Activated CD4-positive, CD25-positive, alpha-beta regulatory T cell (primary cell): ENCODE results near the gene ACVR1.

Experiments
- DNase-seq, 4 experiments: peaks; one replicate each; lab custom pipeline; 2025; lab: John Stamatoyannopoulos, UW

ACVR1 gene

DNA sequence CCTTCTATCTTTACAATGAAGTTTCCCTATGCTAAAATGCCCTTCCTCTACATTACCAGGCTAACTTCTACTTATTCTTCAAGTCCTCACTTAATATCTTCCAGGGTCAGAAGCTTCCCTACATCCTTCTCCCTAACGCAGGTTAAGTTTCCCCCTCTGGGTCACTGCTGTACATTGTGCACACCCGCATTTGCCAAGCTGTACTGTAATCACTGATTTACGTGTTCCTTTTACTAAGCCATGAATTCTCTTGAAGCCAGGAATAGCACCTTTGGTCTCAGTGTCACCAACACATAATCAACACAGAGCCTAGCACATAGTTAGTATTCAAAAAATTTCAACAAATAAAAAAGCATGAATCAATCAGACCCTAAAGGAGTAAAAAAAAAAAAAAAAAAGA is 22.3 kb downstream of the ACVR1 start:
- DNase-seq = no peak

DNA sequence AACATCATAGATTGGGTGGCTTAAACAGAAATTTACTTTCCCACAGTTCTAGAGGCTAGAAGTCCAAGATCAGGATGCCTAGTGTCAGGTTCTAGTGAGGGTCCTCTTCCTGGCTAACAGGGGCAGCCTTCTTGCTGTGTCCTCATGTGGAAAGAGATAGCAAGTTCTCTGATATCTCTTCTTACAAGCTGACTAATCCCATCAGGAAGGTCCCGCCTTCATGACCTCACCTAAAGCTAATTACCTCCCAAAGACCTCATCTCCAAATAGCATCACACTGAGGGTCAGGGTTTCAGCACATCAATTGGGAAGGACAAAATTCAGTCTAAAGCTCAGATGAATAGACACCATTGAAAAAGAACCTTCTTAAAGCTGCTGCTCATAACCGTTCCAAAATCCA is 22.9 kb downstream of the ACVR1 start:
- DNase-seq = no peak

GRCh38 chr2:157849591-157849990 is 26.5 kb downstream of the ACVR1 start:
- no peak for DNase-seq

GRCh38 chr2:157848213-157848612 is 27.9 kb downstream of the ACVR1 start:
- no peak for DNase-seq

DNA sequence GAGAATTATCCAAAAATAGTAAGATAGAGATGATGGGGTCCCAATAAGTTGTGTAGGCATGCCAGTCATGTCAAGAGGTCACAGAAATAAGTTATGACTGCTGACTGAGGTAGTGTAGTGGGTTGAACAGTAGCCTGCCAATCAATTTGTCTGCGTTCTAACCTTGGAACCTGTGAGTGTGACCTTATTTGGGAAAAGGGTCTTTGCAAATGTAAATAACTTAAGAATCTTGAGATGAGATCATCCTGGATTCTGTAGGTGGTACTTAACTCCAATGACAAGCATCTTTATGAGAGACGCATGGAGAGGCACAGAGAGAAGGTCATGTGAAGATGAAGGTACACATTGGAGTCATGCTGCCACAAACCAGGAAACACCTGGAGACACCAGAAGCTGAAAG is 31.0 kb downstream of the ACVR1 start:
- DNase-seq = no peak

- no peak for DNase-seq
These were observed 32.2 kb downstream of the ACVR1 start for GRCh38 chr2:157843935-157844334.

- DNase-seq = no peak
These were observed 33.0 kb downstream of the ACVR1 start for GRCh38 chr2:157843081-157843480.

- no peak for DNase-seq
These were observed 33.8 kb downstream of the ACVR1 start for GRCh38 chr2:157842106-157842879.

GRCh38 chr2:157841485-157841884 is 34.6 kb downstream of the ACVR1 start:
- no peak for DNase-seq

DNA sequence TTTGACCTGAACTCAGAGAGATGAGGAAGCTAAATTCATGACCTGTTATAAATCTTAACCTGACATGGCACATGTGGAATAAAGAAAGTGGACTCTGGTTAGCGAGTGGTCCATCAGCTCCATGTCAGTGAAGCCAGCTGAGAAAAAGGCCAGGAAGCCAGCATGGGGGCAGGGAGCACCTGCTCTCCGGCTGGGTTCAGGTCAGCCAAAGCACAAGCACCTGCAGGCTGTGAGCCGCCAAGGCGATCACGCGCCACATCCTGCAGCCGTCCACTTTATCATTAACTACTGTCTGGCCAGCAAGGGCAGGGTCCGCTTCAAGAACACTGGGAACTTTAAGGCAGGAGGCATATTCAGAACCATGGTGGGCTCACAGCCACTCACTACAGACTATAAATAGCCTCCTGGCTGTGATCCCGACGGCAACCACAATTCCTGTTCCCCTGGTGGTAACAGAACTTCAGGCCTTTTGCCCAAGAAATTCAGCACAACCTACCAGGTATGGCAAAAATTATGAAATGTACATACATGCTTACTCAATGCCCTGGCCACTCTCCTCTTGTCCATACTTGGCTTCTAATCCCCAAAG is 35.5 kb downstream of the ACVR1 start:
- no peak for DNase-seq

DNA sequence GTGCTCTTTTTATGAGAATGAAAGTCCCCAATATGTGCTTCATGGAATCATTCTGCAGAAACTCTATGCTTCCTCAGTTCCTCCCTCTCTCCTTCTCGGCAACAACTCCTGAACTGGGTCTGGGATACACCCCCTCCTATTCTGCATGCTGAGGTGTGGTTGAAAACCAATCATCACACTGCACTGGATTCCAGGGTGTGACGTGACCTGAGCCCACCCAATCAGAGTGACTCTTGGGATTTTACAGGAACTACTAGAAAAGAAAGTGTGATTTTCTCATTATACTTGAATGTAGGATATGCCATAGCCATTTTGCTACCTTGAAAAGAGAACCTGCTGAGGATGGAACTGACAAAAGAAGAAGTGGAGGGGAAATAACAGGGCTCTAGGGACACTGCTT is 36.3 kb downstream of the ACVR1 start:
- DNase-seq = no peak

- DNase-seq = no peak
These were observed 36.8 kb downstream of the ACVR1 start for GRCh38 chr2:157839162-157839801.

DNA sequence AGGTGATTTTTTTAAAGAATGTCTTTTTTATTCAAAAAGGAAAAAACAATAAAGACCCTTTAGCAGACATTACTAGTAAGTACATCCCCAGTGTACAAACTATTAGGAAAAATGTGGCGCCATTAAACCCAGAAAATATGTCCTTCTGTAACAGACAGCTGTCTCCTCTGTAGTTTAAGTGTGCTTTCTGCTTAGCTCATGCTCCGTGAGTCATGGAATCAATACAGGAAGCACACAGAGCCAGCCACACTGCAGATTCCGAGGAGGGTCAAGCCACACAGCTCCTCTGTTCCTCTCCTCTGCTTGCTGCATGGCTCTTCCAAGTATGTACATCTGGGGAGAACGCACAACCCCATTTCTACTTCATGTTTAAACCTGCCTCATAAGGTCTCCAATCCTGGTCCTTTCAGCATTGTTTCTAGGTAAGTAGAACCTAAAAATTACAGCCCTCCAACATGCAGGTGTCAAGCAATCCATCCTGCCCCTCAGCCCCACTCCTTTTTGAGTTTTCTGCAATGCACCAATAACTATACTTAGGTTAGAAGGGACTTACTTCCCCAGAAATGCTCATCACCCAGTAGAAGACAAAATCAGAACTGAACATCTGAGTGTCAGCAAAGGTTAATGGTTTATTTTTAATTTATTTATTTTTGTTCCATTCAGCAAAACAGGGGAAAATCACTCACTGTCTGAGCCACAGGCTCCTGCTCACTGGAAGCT is 37.5 kb downstream of the ACVR1 start:
- DNase-seq = no peak

- DNase-seq = no peak
These were observed 38.2 kb downstream of the ACVR1 start for GRCh38 chr2:157837851-157838441.

DNA sequence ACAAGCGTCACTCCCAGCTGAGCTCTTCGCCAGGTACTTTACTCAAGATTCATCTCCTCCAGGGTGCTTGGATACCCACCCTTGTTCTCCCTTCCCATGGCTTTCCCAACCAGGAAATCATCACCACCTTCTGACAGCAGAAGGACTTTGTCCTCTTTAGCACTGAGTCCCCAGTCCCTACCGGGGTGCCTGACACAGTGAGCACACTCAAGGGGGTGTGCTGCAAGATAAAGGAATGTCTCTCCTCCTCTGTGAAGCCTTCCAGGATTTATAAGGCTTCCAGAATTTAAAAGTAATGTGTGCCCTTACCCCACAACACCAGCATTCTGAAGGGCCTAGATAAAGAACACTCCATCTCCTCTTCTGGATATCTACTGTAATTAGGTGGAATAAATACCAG is 39.6 kb downstream of the ACVR1 start:
- no peak for DNase-seq

GRCh38 chr2:157835425-157835824 is 40.7 kb downstream of the ACVR1 start:
- DNase-seq = no peak

- no peak for DNase-seq
These were observed 41.1 kb downstream of the ACVR1 start for GRCh38 chr2:157835006-157835405.

- no peak for DNase-seq
These were observed 42.4 kb downstream of the ACVR1 start for GRCh38 chr2:157833721-157834120.

- no peak for DNase-seq
These were observed 44.4 kb downstream of the ACVR1 start for GRCh38 chr2:157831573-157832315.

DNA sequence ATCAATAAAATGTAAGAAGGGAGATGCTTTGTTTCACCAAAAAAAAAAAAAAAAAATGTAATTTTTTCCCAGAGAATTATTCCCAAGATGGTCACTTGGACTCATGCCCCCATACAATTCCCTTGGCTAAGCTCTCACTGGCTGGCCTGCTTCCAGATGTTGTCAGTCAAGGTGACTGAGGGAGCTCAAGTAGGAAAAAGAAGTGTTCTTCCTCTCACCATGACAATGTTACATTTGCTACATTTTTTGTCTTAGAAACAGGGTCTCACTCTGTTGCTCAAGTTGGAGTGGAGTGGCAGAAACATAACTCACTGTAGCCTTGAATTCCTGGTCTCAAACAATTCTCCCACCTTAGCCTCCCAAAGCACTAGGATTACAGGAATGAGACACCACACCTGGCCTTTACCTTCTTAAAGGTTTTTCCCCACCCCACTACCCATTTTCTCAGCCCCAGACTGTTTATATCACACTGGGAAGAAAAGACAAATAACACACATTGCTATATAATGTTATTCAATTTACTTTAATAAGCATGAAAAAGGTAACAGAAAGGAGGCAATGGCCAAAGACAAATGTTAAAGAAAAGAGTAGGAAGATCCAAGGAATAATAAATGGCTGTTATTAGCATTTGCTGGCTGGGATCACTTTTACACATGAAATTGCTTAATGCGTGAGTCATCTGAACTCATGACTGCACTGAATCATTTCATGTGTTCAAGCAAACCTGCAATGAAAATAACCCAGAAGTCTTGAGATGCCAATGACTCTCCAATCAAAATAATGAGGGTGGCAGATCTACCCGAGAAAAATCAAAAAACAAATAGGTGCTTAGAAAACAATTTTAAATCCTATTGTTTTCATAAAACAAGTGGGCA is 45.2 kb downstream of the ACVR1 start:
- no peak for DNase-seq

GRCh38 chr2:157830266-157830665 is 45.9 kb downstream of the ACVR1 start:
- DNase-seq = no peak
